ENCODE results near the gene CFAP54.

The CFAP54 gene

GRCh38 chr12:96466939-96467751 lies 22.2 kb upstream of the CFAP54 start:
- no peak overlapping the region for H3K4me3 ChIP-seq (ENCODE audit: low read depth, low read length)

GRCh38 chr12:96471368-96472050 lies 17.9 kb upstream of the CFAP54 start:
- no peak for TF ChIP-seq CTCF (IDR thresholded peaks at IDR 0.05; ENCODE audit: low read depth, low read length)
- no peak overlapping the region for H3K4me3 ChIP-seq (ENCODE audit: low read depth, low read length)

More at GRCh38 chr12:96466939-96467751, 22.2 kb upstream of the CFAP54 start:
- no peak for TF ChIP-seq CTCF (IDR thresholded peaks at IDR 0.05; ENCODE audit: low read depth, low read length)

GRCh38 chr12:96472384-96472783 lies 17.0 kb upstream of the CFAP54 start:
- TF ChIP-seq CTCF (IDR thresholded peaks at IDR 0.05; ENCODE audit: low read depth, low read length), result no peak
- H3K4me3 ChIP-seq (ENCODE audit: low read depth, low read length), result no peak overlapping the region

- TF ChIP-seq CTCF (IDR thresholded peaks at IDR 0.05; ENCODE audit: low read depth, low read length), result no peak
- H3K4me3 ChIP-seq (ENCODE audit: low read depth, low read length), result no peak overlapping the region
Observed at GRCh38 chr12:96473394-96474093, 15.8 kb upstream of the CFAP54 start.

GRCh38 chr12:96474206-96474605 lies 15.2 kb upstream of the CFAP54 start:
- no peak overlapping the region for H3K4me3 ChIP-seq (ENCODE audit: low read depth, low read length)
- no peak for TF ChIP-seq CTCF (IDR thresholded peaks at IDR 0.05; ENCODE audit: low read depth, low read length)

GRCh38 chr12:96478011-96478410 lies 11.4 kb upstream of the CFAP54 start:
- no peak overlapping the region for H3K4me3 ChIP-seq (ENCODE audit: low read depth, low read length)
- no peak for TF ChIP-seq CTCF (IDR thresholded peaks at IDR 0.05; ENCODE audit: low read depth, low read length)

All from WI38 (cell line).